Endothelial cell of umbilical vein (primary cell): ENCODE data around the gene KIF3A. TPM values are rescaled to one million over a fixed set of nuclear protein-coding genes. Genes with fewer than 3 reads are reported as not detected.

ENCODE experiments used
- BruUV-seq: library from RNA; stranded (reverse); fragments of 400-500 nt; replicated peaks from 2 replicates; lab custom pipeline; 2021; lab: Mats Ljungman, UMichigan
- CTCF ChIA-PET: fragments of 300-600, 350-600 bp; sonication (Branson Sonifier 250); formaldehyde crosslinking; loops from one replicate; lab custom pipeline; 2021; ENCODE audit warnings: antibody characterized with exemption, inconsistent platforms; lab: Charles Lee
- POLR2A ChIA-PET: fragments of 300-600, 350-600 bp; sonication (Branson Sonifier 250); formaldehyde crosslinking; loops from one replicate; lab custom pipeline; 2021; ENCODE audit warnings: antibody characterized with exemption, inconsistent platforms; lab: Charles Lee
- DNase-seq: peaks from one replicate; pipeline ENCODE4 v3.0.0-alpha.2; 2011; ENCODE audit warnings: low read depth, low spot score
- FAIRE-seq: peaks from 2 replicates; lab custom pipeline; 2011; peaks lifted over from hg19 to GRCh38; lab: Jason Lieb, UNC
- H2AFZ ChIP-seq: 2 replicates; pipeline ENCODE4 v1.6.0; 2012; ENCODE audit warnings: low read depth, low read length, control low read depth, inconsistent platforms
- H3K27ac ChIP-seq: 2 replicates; pipeline ENCODE4 v1.5.1; 2011; ENCODE audit warnings: low read depth, mild to moderate bottlenecking, control low read depth, low read length, moderate library complexity; ENCODE audit not compliant: insufficient read depth
- H3K27me3 ChIP-seq, 2 experiments: 2 replicates each; pipeline versions ENCODE4 v1.6.0 to v1.6.1; 2011; ENCODE audit warnings: low read length in 2 of 2, mixed read lengths in 1 of 2; ENCODE audit not compliant: control insufficient read depth in 2 of 2, insufficient read depth in 2 of 2
- H3K36me3 ChIP-seq, 2 experiments: 2 replicates in 1 of 2; 3 replicates in 1 of 2; pipeline ENCODE4 v1.5.1; 2011; ENCODE audit warnings: low read length in 2 of 2, mild to moderate bottlenecking in 1 of 2, moderate library complexity in 1 of 2; ENCODE audit not compliant: control insufficient read depth in 2 of 2, insufficient read depth in 2 of 2; ENCODE audit errors: extremely low read depth in 1 of 2
- H3K4me1 ChIP-seq: 3 replicates; pipeline ENCODE4 v1.5.1; 2011; ENCODE audit warnings: mild to moderate bottlenecking, low read length; ENCODE audit not compliant: control insufficient read depth, insufficient read depth; ENCODE audit errors: extremely low read depth
- H3K4me2 ChIP-seq: 2 replicates; pipeline ENCODE4 v1.6.1; 2011; ENCODE audit warnings: low read length, control low read depth, mixed read lengths; ENCODE audit not compliant: insufficient read depth
- H3K4me3 ChIP-seq, 3 experiments: fragments of 200-600 bp in 1 of 3; sonication (generic), shearing (Covaris generic) in 1 of 3; replicated peaks in 1 of 3; 2 replicates each; pipeline ENCODE4 v1.5.1; 2011 to 2016; ENCODE audit warnings: control low read depth in 3 of 3, low read length in 3 of 3, mild to moderate bottlenecking in 2 of 3, inconsistent platforms in 1 of 3, low read depth in 1 of 3, moderate library complexity in 1 of 3; ENCODE audit not compliant: insufficient read depth in 1 of 3
- H3K79me2 ChIP-seq: 2 replicates; pipeline ENCODE4 v1.6.0; 2012; ENCODE audit warnings: low read length, inconsistent platforms; ENCODE audit not compliant: control insufficient read depth, insufficient read depth
- H3K9ac ChIP-seq: replicated peaks from 2 replicates; pipeline ENCODE3; 2011; ENCODE audit warnings: low read length, control low read depth; ENCODE audit not compliant: insufficient read depth; ENCODE audit errors: extremely low read depth
- H3K9me1 ChIP-seq: replicated peaks from 3 replicates; pipeline ENCODE4 v1.6.0; 2011; ENCODE audit warnings: mild to moderate bottlenecking, low read length; ENCODE audit not compliant: control insufficient read depth, insufficient read depth; ENCODE audit errors: extremely low read depth
- H3K9me3 ChIP-seq: replicated peaks from 2 replicates; pipeline ENCODE4 v1.5.1; 2012; ENCODE audit warnings: low read length, inconsistent platforms; ENCODE audit not compliant: control insufficient read depth, insufficient read depth
- H4K20me1 ChIP-seq: replicated peaks from 2 replicates; pipeline ENCODE3; 2011; ENCODE audit warnings: mild to moderate bottlenecking, low read length; ENCODE audit not compliant: control insufficient read depth, insufficient read depth; ENCODE audit errors: extremely low read depth
- CTCF ChIP-seq, 2 donors: IDR thresholded peaks; 1 replicate in 1 of 2; 2 replicates in 1 of 2; pipeline ENCODE4 v1.5.1; 2011; ENCODE audit warnings: low read length in 2 of 2, mild to moderate bottlenecking in 2 of 2, moderate library complexity in 2 of 2, control low read depth in 1 of 2, inconsistent platforms in 1 of 2, low read depth in 1 of 2; ENCODE audit not compliant: insufficient read depth in 1 of 2; ENCODE audit errors: extremely low read depth in 1 of 2
- EZH2 ChIP-seq: IDR thresholded peaks from 2 replicates; pipeline ENCODE4 v1.6.1; 2012; ENCODE audit warnings: borderline replicate concordance, low read depth, mild to moderate bottlenecking, moderate library complexity, low read length, inconsistent platforms; ENCODE audit not compliant: severe bottlenecking
- FOS ChIP-seq: IDR thresholded peaks from 2 replicates; pipeline ENCODE4 v1.6.1; 2011; ENCODE audit warnings: mild to moderate bottlenecking, low read length, moderate library complexity, borderline replicate concordance; ENCODE audit not compliant: insufficient read depth
- GATA2 ChIP-seq: IDR thresholded peaks from 2 replicates; pipeline ENCODE4 v1.7.0; 2011; ENCODE audit warnings: low read depth, mild to moderate bottlenecking, moderate library complexity, mixed read lengths, low read length; ENCODE audit not compliant: insufficient read length, insufficient read depth
- JUN ChIP-seq: IDR thresholded peaks from 2 replicates; pipeline ENCODE4 v1.6.1; 2011; ENCODE audit warnings: borderline replicate concordance, low read depth; ENCODE audit not compliant: insufficient read length, insufficient read depth
- MAX ChIP-seq: IDR thresholded peaks from 2 replicates; pipeline ENCODE4 v1.6.1; 2011; ENCODE audit not compliant: insufficient read depth, insufficient read length
- MYC ChIP-seq: IDR thresholded peaks from one replicate; pipeline ENCODE4 v1.6.1; 2011; ENCODE audit warnings: mild to moderate bottlenecking, low read depth, low read length
- POLR2A ChIP-seq: IDR thresholded peaks from 2 replicates; pipeline ENCODE4 v1.6.1; 2012; ENCODE audit warnings: low read depth, mild to moderate bottlenecking, control low read depth, low read length
- POLR2AphosphoS5 ChIP-seq: IDR thresholded peaks from 2 replicates; pipeline ENCODE4 v1.6.1; 2012; ENCODE audit warnings: low read depth, mild to moderate bottlenecking, control low read depth, low read length, moderate library complexity; ENCODE audit not compliant: insufficient read depth
- dilution Hi-C: fragments of 300-500 bp; cut with MboI; formaldehyde crosslinking; loops from one replicate; pipeline ENCODE4 v1.15.0; 2019; ENCODE audit warnings: low sequenced_read_pairs; ENCODE audit not compliant: extremely low pct_ligation_motif_present
- intact Hi-C: fragments of 100-400 bp; cut with micrococcal nuclease; formaldehyde crosslinking; loops from one replicate; pipeline ENCODE4 v1.10.0; 2022
- polyA plus RNA-seq, 4 experiments: library from polyadenylated mRNA; depleted of rRNA in 3 of 4; stranded (reverse) in 3 of 4; unstranded in 1 of 4; fragments of >200 nt; gene quantifications; 2 replicates each; pipeline versions ENCODE4 v1.2.1 to v1.2.3, GENCODE V29; 2011 to 2012; ENCODE audit warnings: missing spikeins in 1 of 4
- total RNA-seq: library from RNA; stranded (reverse); gene quantifications from 2 replicates; pipeline ENCODE4 v1.2.3, GENCODE V29; 2021

KIF3A gene
- total and polyA plus RNA-seq, 2 donors (not counting 3 experiments of a cell fraction or from before 2014, with no cell fraction given): 3.3 to 11.2 TPM

GRCh38 chr5:132772291-132773070 lies 35.1 kb upstream of the KIF3A start:
- BruUV-seq: no TSS peak
- Histone ChIP-seq H3K9me1 (no peaks in the 10 kb centered on the region), H3K9me3 (no peaks in the 10 kb centered on the region), H3K4me1 (peaks cover 31% of the 10 kb centered on the region), H3K36me3 (no peaks in the 10 kb centered on the region), H2AFZ (no peak overlapping the region), H3K79me2 (peaks cover 66% of the 10 kb centered on the region), H3K4me3 (no peak overlapping the region), H3K9ac (no peak overlapping the region), H3K4me2 (no peak overlapping the region), H4K20me1 (no peaks in the 10 kb centered on the region), H3K27ac (no peak overlapping the region), H3K27me3 (no peaks in the 10 kb centered on the region)
- intact Hi-C loops: no loop called here
- ChIA-PET POLR2A (no interaction called here), CTCF (interaction anchor here (1.2 to 4.1 kb wide), 4 partner anchors 18 to 48 kb away, joined by 3 to 17 read pairs (median 10); partner anchors contain the start of gene KIF3A)
- DNase-seq: no peak
- dilution Hi-C loops: no loop called here
- no peak for FAIRE-seq
- TF ChIP-seq CTCF (IDR thresholded peaks at IDR 0.05; ENCODE audit: extremely low read depth in 1 of 2, insufficient read depth in 1 of 2, low read depth in 1 of 2, low read length in 2 of 2): no peak
- TF ChIP-seq FOS: no peak
- TF ChIP-seq MAX: no peak
- TF ChIP-seq POLR2A: no peak
- TF ChIP-seq GATA2: no peak
- TF ChIP-seq JUN: no peak
- TF ChIP-seq MYC: no peak
- TF ChIP-seq POLR2AphosphoS5: no peak
- no peak for TF ChIP-seq EZH2
